ENCODE results near the gene CARMIL1. TPM values are rescaled to one million over a fixed set of nuclear protein-coding genes. Genes with fewer than 3 reads are reported as not detected.

Gene CARMIL1
- total RNA-seq, 1 donor from 2014 or later: 0.20 TPM

DNA sequence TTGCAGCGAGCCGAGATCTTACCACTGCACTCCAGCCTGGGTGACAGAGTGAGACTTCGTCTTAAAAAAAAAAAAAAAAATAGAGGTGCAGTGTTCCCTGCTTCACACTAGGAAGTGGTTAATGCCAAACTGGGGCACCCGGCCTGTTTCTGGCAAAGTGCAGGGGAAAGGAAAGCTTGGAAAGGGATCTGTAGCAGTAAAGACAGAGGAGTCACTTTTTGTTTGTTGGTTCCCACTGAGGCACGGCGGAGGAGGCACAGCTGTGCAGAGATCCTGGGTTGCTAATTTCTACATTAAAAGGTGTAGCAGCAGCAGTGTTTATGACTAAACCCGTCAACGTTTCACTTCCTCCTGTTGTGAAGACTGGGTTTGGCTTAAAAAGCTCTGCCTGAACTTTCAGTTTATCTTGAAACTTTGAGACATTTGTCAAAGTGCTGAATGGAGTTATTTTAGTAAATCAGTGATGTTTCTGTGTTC, 125.6 kb downstream of the CARMIL1 start:
- no peak for DNase-seq (ENCODE audit: low read depth in 2 of 2)

DNA sequence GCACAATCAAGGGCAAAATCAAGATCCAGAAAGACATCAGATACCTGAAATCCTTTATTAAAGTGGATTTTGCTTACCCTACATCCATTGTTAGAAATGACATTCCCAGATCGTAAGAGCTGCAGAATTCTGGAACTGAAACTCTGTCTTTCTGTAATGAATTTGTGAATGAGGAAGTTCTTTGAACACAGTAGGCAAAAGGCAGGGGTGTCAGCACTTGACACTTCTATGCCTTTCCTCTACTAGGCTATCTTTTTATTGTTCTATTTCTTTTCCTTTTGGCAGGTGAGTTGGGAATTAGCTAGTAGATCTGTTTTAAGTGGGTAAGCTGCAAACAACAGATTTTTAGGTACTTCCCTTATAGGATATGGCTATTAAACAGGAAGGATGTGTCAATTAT, 126.3 kb downstream of the CARMIL1 start:
- DNase-seq (ENCODE audit: low read depth in 2 of 2): no peak

DNA sequence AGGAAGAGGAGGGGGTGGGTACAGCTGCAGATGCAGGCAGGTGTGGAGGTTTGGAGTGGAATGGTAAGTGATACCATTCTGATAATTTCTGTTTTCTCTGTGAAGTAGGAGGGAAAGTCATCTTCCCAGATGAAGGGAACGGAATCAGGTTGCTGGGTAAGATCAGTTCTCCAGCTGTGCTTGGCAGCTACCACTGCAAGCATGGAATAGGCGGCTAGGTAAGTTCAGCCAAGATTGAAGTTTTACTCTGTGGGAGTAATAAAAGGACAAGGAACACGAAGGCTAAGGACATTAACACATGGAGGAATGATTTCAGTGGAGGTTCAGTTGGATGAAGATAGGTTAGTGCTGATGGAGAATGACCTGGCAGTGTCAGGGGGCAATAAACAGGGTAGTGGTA, 128.3 kb downstream of the CARMIL1 start:
- no peak for DNase-seq (ENCODE audit: low read depth in 2 of 2)

DNA sequence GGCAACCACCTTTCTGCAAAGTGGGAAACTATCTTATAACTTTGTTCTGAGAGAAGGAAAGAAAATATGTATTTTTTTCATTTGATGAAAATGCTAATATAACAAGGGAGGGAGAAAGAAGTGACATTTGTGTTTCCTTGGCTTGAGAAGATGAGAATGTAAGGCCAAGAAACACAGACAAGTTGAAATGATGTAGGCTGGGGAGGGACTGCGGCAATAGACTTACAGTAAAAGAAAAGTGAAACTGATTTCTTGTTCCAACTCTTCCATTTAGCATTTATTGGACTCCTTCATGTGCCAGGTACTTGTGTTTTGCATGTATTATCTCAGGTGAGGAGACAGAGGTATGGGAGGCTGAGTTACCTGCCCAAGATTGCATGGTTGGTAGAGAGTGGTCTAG, 130.9 kb downstream of the CARMIL1 start:
- no peak for DNase-seq (ENCODE audit: low read depth in 2 of 2)

DNA sequence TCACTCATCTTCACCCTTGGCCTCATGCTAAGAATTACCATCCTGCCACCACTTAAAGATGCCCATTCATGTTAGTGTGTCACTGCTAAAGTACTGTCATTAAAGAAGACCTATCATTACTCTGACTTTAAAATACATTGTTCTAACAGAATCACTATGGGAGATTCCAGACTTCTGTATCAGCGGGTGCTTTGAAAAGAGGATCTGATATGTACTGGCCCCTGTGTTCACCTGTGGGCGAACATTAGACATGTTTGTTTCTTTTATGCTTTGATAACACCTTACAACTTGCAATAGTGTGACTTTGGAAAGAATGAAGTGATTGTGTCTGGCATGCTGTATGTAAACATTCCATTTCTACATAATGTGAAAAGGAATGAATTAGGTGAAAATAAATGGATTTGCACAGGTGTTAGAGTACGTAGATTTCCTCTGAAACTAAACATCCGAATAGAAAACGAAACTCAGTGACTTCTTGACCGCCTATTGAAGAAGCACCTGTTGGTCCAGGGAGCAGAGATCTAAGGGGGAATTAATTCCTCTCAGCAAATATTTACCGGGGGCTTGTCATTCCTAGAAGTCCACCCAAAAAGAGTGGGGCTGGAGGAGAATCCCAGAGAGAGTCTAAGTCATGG, 132.3 kb downstream of the CARMIL1 start:
- DNase-seq (ENCODE audit: low read depth in 2 of 2): no peak

GRCh38 chr6:25413207-25413905, 134.2 kb downstream of the CARMIL1 start:
- no peak for DNase-seq (ENCODE audit: low read depth in 2 of 2)

DNA sequence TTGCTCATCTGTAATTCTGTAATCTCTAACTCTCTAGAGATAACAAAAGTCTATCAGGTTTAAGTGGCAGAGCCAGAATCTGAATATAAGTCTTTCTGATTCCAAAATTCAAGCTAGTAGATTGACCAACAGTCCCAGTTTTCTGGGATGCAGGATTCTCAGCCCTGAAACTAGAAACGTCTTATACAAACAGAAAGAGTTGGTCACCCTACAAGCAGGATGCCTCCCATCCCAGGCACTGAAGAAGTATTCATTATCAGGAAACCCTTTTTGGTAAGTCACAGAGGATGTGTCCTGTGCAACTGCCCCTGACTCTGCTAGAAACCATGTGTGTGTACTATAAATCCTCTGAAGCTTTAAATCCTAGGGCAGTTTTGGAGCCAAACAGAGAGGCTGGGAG, 135.0 kb downstream of the CARMIL1 start:
- DNase-seq (ENCODE audit: low read depth in 2 of 2): no peak

DNA sequence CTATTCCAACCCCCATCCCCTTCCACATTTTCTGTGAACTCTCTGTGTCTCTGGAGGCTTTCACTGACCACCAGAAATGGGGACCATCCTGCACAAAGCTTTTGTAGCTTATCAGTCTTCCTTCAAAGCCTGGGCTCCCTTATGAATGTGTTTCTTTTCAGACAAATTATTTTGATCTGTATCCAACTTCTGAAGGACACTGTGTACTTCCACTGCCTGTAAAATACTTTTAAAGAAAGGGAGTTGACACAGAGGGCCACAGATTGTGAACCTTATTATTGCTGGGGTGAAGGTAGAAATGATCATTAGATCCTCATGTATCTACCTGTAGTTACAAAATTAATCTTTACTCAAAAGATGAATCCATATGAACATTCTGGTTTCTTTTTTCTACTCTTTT, 135.6 kb downstream of the CARMIL1 start:
- DNase-seq (ENCODE audit: low read depth in 2 of 2): no peak

DNA sequence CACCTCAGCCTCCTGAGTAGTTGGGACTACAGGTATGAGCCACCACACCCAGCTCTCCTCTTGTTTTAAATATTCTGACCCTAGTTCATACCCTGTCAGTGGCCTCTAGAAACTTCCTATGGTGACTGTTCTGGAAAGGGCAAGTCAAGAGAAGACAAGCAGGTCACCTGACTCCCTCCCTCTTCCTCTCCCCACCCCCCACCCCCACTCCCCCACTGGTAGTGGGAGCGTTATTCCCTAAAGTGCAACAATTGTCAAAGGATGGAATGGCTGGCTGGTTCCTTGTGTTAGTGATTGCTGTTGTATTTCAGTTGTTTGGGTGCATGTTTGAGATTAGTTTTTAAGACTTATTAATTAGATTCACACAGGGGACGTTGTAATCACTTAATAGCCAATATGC, 136.1 kb downstream of the CARMIL1 start:
- DNase-seq (ENCODE audit: low read depth in 2 of 2): no peak

DNA sequence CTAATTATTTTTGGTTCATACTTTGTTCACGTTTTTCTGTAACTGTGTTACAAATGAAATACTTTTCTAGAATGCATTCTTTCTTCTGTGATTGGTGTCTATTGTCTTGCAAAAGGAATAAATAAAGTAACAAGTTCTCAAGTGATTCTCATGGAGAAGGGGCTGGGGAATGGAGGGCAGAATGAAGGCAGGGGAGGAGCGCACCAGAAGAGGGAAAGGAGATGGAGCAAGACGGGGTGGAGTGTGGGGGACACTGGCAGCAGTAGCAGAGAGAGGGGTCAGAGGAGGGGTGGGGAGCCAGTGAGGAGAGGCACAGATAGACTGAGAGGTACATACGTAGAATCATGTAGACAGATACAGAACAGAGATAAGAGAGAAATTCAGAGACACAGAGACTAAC, 136.5 kb downstream of the CARMIL1 start:
- no peak for DNase-seq (ENCODE audit: low read depth in 2 of 2)

- no peak for DNase-seq (ENCODE audit: low read depth in 2 of 2)
Measured at GRCh38 chr6:25417046-25417605, 138.0 kb downstream of the CARMIL1 start.

- DNase-seq (ENCODE audit: low read depth in 2 of 2): no peak
Measured at GRCh38 chr6:25418454-25419052, 139.4 kb downstream of the CARMIL1 start.

GRCh38 chr6:25419879-25420278, 140.7 kb downstream of the CARMIL1 start:
- no peak for DNase-seq (ENCODE audit: low read depth in 2 of 2)

DNA sequence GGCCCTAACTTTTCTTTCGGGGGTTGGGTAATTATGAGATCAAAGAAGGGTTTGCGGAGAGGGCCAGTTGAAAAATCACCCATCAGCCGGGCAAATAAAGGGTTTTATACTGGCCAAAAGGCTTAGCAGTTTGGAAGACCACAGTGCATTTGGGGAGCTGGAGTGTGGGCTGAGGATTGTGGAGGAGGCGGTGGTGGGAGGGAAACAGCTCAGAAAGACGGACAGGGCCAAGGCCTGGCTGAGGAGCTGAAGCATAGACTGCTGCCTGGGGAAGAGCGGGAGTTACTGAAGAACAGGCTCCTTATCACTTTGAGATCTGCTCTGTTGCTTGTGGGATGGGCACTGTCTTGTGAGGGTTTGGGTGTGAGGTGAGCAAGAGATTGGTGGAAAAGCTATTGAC, 144.2 kb downstream of the CARMIL1 start:
- DNase-seq (ENCODE audit: low read depth in 2 of 2): no peak

DNA sequence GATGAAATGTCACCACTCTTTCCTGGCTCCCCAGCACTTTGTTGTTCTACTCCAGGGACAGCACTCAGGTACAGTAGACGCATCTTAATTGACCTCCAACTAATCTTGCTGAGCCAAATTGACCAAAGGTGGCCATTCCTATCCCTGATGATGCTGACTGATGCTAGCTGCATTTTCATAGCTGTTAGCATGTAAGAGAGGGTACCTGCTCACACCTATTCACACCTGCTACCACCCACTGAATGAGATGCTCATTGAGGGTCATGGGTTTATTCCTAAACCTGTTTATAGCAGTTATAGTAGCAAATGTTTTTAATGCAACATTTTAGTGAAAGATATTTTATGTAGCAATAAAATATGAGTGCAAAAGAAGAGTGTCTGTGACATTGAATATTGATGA, 145.1 kb downstream of the CARMIL1 start:
- no peak for DNase-seq (ENCODE audit: low read depth in 2 of 2)

- no peak for DNase-seq (ENCODE audit: low read depth in 2 of 2)
Measured at GRCh38 chr6:25427549-25427948, 148.4 kb downstream of the CARMIL1 start.

- no peak for DNase-seq (ENCODE audit: low read depth in 2 of 2)
Measured at GRCh38 chr6:25428758-25429317, 149.7 kb downstream of the CARMIL1 start.

- DNase-seq (ENCODE audit: low read depth in 2 of 2): no peak
Measured at GRCh38 chr6:25431306-25431974, 152.3 kb downstream of the CARMIL1 start.

DNA sequence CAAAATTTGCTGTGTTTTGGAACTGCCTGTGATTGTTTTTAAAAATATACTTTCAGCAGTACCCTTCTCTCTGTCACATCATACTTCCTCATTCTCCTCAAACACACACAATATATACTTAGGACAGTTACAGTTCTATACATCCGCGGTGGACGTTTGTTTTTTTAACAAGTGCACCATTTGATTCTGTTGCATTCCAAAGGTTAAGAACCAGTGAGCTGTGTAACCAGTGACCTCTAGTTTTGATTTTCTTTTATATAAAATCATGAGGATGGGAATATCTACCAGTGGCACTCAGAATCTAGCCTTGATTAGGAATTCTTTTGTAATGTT, 152.8 kb downstream of the CARMIL1 start:
- no peak for DNase-seq (ENCODE audit: low read depth in 2 of 2)

GRCh38 chr6:25434921-25435320, 155.7 kb downstream of the CARMIL1 start:
- DNase-seq (ENCODE audit: low read depth in 2 of 2): no peak

GRCh38 chr6:25435416-25435985, 156.3 kb downstream of the CARMIL1 start:
- no peak for DNase-seq (ENCODE audit: low read depth in 2 of 2)

GRCh38 chr6:25436760-25437159, 157.6 kb downstream of the CARMIL1 start:
- no peak for DNase-seq (ENCODE audit: low read depth in 2 of 2)
